SK-N-MC (cell line): ENCODE results near the gene SLC35D2.
A peak's percentile ranks its signal among the peaks of the same experiment; 100 is the strongest.

Source experiments
- DNase-seq: peaks from one replicate; pipeline ENCODE4 v3.0.0-alpha.2; 2011; ENCODE audit warnings: low read depth, low spot score
- H3K27ac ChIP-seq: fragments of 200-600 bp; sonication (generic); 2 replicates; pipeline ENCODE4 v1.5.1; 2016; ENCODE audit warnings: mixed run types
- H3K36me3 ChIP-seq: fragments of 200-600 bp; sonication (generic); 2 replicates; pipeline ENCODE4 v1.6.1; 2017; ENCODE audit warnings: antibody characterized with exemption, low read length, mixed read lengths; ENCODE audit not compliant: insufficient read depth
- H3K4me3 ChIP-seq: fragments of 200-600 bp; sonication (generic); 2 replicates; pipeline ENCODE4 v1.5.1; 2016
- H3K9ac ChIP-seq: fragments of 200-600 bp; sonication (generic); 2 replicates; pipeline ENCODE4 v1.8.0; 2017; ENCODE audit warnings: mixed run types, mixed read lengths; ENCODE audit not compliant: insufficient read length
- H3K9me3 ChIP-seq: fragments of 200-600 bp; sonication (generic); 2 replicates; pipeline ENCODE4 v1.6.1; 2017; ENCODE audit warnings: low read depth, mild to moderate bottlenecking, antibody characterized with exemption, low read length, moderate library complexity, mixed read lengths
- EZH2 ChIP-seq: fragments of 200-600 bp; sonication (generic); IDR thresholded peaks from one replicate; pipeline ENCODE4 v1.6.1; 2017; ENCODE audit warnings: antibody characterized with exemption
- FOXP2 ChIP-seq: optimal IDR thresholded peaks from 2 replicates; pipeline ENCODE3; 2011; ENCODE audit warnings: mild to moderate bottlenecking, moderate library complexity; ENCODE audit not compliant: insufficient read depth; ENCODE audit errors: extremely low read length, control extremely low read depth
- POLR2AphosphoS5 ChIP-seq: IDR thresholded peaks from 2 replicates; pipeline ENCODE4 v1.6.1; 2012; ENCODE audit warnings: mild to moderate bottlenecking, low read depth, low read length, borderline replicate concordance

The SLC35D2 gene

DNA sequence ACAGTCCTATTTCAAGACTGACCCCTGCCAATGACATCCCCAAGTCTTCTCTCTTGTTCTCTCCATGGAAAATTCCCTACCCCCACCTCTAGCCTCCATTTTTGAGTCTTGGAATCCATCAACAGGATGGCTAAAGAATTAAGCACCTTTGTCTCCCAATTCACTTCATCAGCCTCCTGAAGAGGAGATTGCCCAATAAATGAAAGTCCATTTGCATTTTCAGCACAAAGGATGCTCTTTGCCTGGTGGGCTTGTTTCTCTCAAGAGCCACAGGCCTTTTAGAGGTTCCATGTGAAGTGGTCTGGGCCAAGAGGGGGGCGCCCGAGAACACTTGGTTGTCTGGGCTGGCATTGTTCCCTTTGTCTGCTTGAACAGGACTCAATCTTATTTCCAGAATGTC, 94.1 kb downstream of the SLC35D2 start:
- H3K36me3 ChIP-seq = no peaks in the 10 kb centered on the region
- no peak overlapping the region for H3K4me3 ChIP-seq
- no peak for DNase-seq
- TF ChIP-seq FOXP2 (no peak), EZH2 (no peak), POLR2AphosphoS5 (no peak)
- no peak overlapping the region for H3K9ac ChIP-seq
- H3K27ac ChIP-seq = no peak overlapping the region
- H3K9me3 ChIP-seq = no peaks in the 10 kb centered on the region

DNA sequence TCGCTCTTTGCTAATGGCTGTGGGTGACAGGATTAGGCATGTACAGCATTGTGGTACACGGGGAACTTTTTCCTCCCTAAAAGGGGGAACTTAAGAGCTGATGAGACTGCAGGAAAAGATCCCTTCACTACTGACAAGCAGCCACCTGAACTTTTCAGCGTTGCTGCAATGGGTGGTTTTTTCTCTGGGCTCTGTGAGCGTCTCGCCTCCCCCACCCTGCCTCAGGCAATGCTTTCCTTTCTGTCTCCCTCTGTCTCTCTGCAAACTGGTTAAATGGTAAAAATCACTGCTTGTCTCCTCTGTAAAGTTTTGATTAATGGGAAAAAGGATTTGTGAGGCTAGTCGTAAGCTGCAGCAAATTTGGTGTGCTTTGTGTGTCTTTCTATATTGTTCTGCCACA, 101.9 kb downstream of the SLC35D2 start:
- TF ChIP-seq POLR2AphosphoS5 (no peak), EZH2 (no peak), FOXP2 (no peak)
- peak overlapping the region; percentile 23 for H3K9ac ChIP-seq
- H3K9me3 ChIP-seq = no peaks in the 10 kb centered on the region
- DNase-seq = no peak
- H3K36me3 ChIP-seq = no peaks in the 10 kb centered on the region
- H3K4me3 ChIP-seq = peak overlapping the region; percentile 58
- peak overlapping the region; percentile 31; the same call in 1 of the 2 replicates for H3K27ac ChIP-seq

DNA sequence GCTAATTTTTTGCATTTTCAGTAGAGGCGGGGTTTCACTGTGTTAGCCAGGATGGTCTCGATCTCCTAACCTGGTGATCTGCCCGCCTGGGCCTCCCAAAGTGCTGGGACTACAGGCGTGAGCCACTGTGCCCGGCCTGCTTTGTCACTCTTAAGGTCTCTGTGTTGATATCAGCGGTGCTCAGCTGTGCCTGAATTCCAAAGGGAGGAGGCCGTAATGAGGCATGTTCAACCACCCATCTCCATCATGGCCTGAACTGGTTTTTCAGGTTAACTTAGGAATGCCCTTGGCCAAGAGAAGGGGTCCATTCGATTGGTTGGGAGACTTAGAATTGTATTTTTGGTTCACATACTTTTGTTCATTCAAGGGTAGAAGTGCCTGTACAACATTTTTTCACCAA, 103.6 kb downstream of the SLC35D2 start:
- Histone ChIP-seq H3K27ac (no peak overlapping the region), H3K36me3 (no peaks in the 10 kb centered on the region), H3K9ac (no peak overlapping the region), H3K9me3 (no peaks in the 10 kb centered on the region; the same call in 1 of the 2 replicates), H3K4me3 (no peak overlapping the region)
- DNase-seq = no peak
- TF ChIP-seq POLR2AphosphoS5 (no peak), FOXP2 (no peak), EZH2 (no peak)

DNA sequence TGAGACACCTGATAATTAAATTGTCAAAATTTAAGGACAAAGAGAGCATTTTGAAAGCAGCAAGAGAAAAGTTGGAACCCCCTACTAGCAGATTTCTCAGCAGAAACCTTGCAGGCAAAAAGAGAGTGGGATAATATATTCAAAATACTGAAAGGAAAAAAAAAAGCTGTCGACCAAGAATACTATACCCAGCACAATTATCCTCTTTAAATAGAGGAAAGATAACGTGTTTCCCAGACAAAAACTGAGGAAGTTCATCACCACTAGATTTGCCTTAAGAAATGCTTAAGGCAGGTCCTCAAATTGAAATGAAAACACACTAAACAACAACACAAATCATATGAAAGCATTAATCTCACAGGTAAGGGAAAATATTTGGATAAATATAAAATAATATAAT, 108.6 kb downstream of the SLC35D2 start:
- TF ChIP-seq POLR2AphosphoS5 (no peak), FOXP2 (no peak), EZH2 (no peak)
- Histone ChIP-seq H3K36me3 (no peaks in the 10 kb centered on the region), H3K9ac (no peak overlapping the region), H3K4me3 (no peak overlapping the region), H3K27ac (no peak overlapping the region), H3K9me3 (no peaks in the 10 kb centered on the region; the same call in 1 of the 2 replicates)
- DNase-seq = no peak
